Neural cell (in vitro differentiated cells): ENCODE data around the gene COP1.

Experiments
- EP300 ChIP-seq: fragments of 450-650 bp; conservative IDR thresholded peaks from 2 replicates; pipeline ENCODE4 v1.6.1; 2014; ENCODE audit warnings: antibody characterized with exemption, mild to moderate bottlenecking, moderate library complexity; ENCODE audit not compliant: poor library complexity, severe bottlenecking
- EZH2 ChIP-seq: fragments of 200-600, 300-800 bp; shearing (Covaris generic), sonication (generic); IDR thresholded peaks from 2 replicates; pipeline ENCODE4 v1.6.1; 2014; ENCODE audit warnings: antibody characterized with exemption, low read length, borderline replicate concordance, mild to moderate bottlenecking; ENCODE audit not compliant: insufficient read depth, poor library complexity, severe bottlenecking
- MXI1 ChIP-seq: fragments of 450-650 bp; conservative IDR thresholded peaks from 2 replicates; pipeline ENCODE4 v1.6.1; 2014; ENCODE audit warnings: antibody characterized with exemption, mild to moderate bottlenecking; ENCODE audit not compliant: poor library complexity, severe bottlenecking
- POLR2AphosphoS5 ChIP-seq: IDR thresholded peaks from 2 replicates; pipeline ENCODE4 v1.6.1; 2012
- RAD21 ChIP-seq: fragments of 450-650 bp; conservative IDR thresholded peaks from 2 replicates; pipeline ENCODE4 v1.6.1; 2014; ENCODE audit warnings: antibody characterized with exemption, mild to moderate bottlenecking, moderate library complexity
- SMC3 ChIP-seq: fragments of 450-650 bp; conservative IDR thresholded peaks from 2 replicates; pipeline ENCODE4 v1.6.1; 2014; ENCODE audit warnings: antibody characterized with exemption, mild to moderate bottlenecking, moderate library complexity; ENCODE audit not compliant: poor library complexity
- TF ChIP-seq, protein P1 (sequence below): fragments of 450-650 bp; IDR thresholded peaks from 2 replicates; pipeline ENCODE4 v1.5.1; 2014; ENCODE audit warnings: antibody characterized with exemption, mild to moderate bottlenecking, moderate library complexity; ENCODE audit not compliant: poor library complexity, severe bottlenecking
- TF ChIP-seq, protein P2 (sequence below): IDR thresholded peaks from 2 replicates; pipeline ENCODE4 v1.6.1; 2012; ENCODE audit warnings: borderline replicate concordance

DNA sequence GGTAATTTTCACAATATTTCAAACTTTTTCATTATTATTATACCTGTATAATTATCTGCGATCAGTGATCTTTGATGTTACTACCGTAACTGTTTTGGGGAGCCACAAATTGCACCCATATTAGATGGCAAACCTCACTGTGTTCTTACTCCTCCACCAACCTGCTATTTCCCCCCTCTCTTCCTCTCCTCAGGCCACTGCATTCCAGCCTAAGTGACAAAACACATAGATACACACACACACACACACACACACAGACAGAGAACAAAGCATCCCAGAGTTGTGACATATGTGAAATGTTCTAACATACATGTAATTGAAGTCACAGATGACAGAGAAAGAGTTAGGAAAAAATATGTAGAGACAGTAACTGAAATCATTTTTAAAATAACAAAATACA is 18.5 kb downstream of the COP1 start:
- TF ChIP-seq, protein P1, sequence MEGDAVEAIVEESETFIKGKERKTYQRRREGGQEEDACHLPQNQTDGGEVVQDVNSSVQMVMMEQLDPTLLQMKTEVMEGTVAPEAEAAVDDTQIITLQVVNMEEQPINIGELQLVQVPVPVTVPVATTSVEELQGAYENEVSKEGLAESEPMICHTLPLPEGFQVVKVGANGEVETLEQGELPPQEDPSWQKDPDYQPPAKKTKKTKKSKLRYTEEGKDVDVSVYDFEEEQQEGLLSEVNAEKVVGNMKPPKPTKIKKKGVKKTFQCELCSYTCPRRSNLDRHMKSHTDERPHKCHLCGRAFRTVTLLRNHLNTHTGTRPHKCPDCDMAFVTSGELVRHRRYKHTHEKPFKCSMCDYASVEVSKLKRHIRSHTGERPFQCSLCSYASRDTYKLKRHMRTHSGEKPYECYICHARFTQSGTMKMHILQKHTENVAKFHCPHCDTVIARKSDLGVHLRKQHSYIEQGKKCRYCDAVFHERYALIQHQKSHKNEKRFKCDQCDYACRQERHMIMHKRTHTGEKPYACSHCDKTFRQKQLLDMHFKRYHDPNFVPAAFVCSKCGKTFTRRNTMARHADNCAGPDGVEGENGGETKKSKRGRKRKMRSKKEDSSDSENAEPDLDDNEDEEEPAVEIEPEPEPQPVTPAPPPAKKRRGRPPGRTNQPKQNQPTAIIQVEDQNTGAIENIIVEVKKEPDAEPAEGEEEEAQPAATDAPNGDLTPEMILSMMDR = no peak
- TF ChIP-seq, protein P2, sequence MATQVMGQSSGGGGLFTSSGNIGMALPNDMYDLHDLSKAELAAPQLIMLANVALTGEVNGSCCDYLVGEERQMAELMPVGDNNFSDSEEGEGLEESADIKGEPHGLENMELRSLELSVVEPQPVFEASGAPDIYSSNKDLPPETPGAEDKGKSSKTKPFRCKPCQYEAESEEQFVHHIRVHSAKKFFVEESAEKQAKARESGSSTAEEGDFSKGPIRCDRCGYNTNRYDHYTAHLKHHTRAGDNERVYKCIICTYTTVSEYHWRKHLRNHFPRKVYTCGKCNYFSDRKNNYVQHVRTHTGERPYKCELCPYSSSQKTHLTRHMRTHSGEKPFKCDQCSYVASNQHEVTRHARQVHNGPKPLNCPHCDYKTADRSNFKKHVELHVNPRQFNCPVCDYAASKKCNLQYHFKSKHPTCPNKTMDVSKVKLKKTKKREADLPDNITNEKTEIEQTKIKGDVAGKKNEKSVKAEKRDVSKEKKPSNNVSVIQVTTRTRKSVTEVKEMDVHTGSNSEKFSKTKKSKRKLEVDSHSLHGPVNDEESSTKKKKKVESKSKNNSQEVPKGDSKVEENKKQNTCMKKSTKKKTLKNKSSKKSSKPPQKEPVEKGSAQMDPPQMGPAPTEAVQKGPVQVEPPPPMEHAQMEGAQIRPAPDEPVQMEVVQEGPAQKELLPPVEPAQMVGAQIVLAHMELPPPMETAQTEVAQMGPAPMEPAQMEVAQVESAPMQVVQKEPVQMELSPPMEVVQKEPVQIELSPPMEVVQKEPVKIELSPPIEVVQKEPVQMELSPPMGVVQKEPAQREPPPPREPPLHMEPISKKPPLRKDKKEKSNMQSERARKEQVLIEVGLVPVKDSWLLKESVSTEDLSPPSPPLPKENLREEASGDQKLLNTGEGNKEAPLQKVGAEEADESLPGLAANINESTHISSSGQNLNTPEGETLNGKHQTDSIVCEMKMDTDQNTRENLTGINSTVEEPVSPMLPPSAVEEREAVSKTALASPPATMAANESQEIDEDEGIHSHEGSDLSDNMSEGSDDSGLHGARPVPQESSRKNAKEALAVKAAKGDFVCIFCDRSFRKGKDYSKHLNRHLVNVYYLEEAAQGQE = no peak
- no peak for TF ChIP-seq POLR2AphosphoS5
- no peak for TF ChIP-seq EP300
- no peak for TF ChIP-seq EZH2
- no peak for TF ChIP-seq MXI1
- no peak for TF ChIP-seq SMC3
- no peak for TF ChIP-seq RAD21
